ENCODE measurements around the gene FBLN5. TPM values are rescaled to one million over a fixed set of nuclear protein-coding genes. Genes with fewer than 3 reads are reported as not detected.

The FBLN5 gene
- total and polyA plus RNA-seq, 7 donors = 3.0 to 253 (median 91.8) TPM

GRCh38 chr14:91931478-91932088, 15.9 kb downstream of the FBLN5 start:
- Histone ChIP-seq H3K27me3 (no peaks in the 10 kb centered on the region), H3K36me3 (peaks cover 0 to 21% (median 12%) of the 10 kb centered on the region in 4 donors), H3K9me3 (no peaks in the 10 kb centered on the region), H3K27ac (no peak overlapping the region), H3K4me1 (peaks cover 0 to 20% (median 3%) of the 10 kb centered on the region in 4 donors), H3K4me3 (no peak overlapping the region)
- peak; percentile 42 for DNase-seq
- WGBS, 2 donors = 92 to 95% methylated on average over 11 of the region's 11 CpGs
- intact Hi-C loops (cut with DNase I) = no loop called here
- TF ChIP-seq POLR2A (IDR thresholded peaks at IDR 0.05) = no peak
- TF ChIP-seq EP300 (IDR thresholded peaks at IDR 0.05) = no peak
- TF ChIP-seq CTCF (IDR thresholded peaks at IDR 0.05) = no peak
- no peak for TF ChIP-seq POLR2AphosphoS5 (IDR thresholded peaks at IDR 0.05)

- TF ChIP-seq POLR2A (IDR thresholded peaks at IDR 0.05) (no peak), POLR2AphosphoS5 (IDR thresholded peaks at IDR 0.05) (no peak), EP300 (IDR thresholded peaks at IDR 0.05) (no peak), CTCF (IDR thresholded peaks at IDR 0.05) (no peak)
- Histone ChIP-seq H3K9me3 (no peaks in the 10 kb centered on the region), H3K36me3 (peaks cover 0 to 9% (median 4%) of the 10 kb centered on the region in 4 donors), H3K4me1 (peaks cover 0 to 33% (median 7%) of the 10 kb centered on the region in 4 donors), H3K27me3 (no peaks in the 10 kb centered on the region), H3K27ac (peak overlapping the region in 1 of 4 donors; percentile 11), H3K4me3 (no peak overlapping the region)
- 66 to 74% methylated on average over 3 of the region's 3 CpGs for WGBS, 2 donors
- no peak for DNase-seq
- intact Hi-C loops (cut with DNase I) = no loop called here
These were observed 17.8 kb downstream of the FBLN5 start for GRCh38 chr14:91929700-91930099.

- Histone ChIP-seq H3K9me3 (no peaks in the 10 kb centered on the region), H3K4me1 (peaks cover 0 to 38% (median 7%) of the 10 kb centered on the region in 4 donors), H3K4me3 (no peak overlapping the region), H3K36me3 (no peaks in the 10 kb centered on the region), H3K27me3 (no peaks in the 10 kb centered on the region), H3K27ac (no peak overlapping the region)
- intact Hi-C loops (cut with DNase I) = no loop called here
- 82 to 93% methylated on average over 5 of the region's 5 CpGs for WGBS, 2 donors
- DNase-seq = no peak
- TF ChIP-seq CTCF (IDR thresholded peaks at IDR 0.05) = no peak
- no peak for TF ChIP-seq EP300 (IDR thresholded peaks at IDR 0.05)
- TF ChIP-seq POLR2A (IDR thresholded peaks at IDR 0.05) = no peak
- TF ChIP-seq POLR2AphosphoS5 (IDR thresholded peaks at IDR 0.05) = no peak
These were observed 19.7 kb downstream of the FBLN5 start for GRCh38 chr14:91927800-91928199.

- DNase-seq = no peak
- intact Hi-C loops (cut with DNase I) = no loop called here
- no peaks in the 10 kb centered on the region for H3K36me3 ChIP-seq
- TF ChIP-seq POLR2A (IDR thresholded peaks at IDR 0.05) (no peak), EP300 (IDR thresholded peaks at IDR 0.05) (no peak), POLR2AphosphoS5 (IDR thresholded peaks at IDR 0.05) (no peak), CTCF (IDR thresholded peaks at IDR 0.05) (no peak)
- peaks cover 0 to 39% (median 7%) of the 10 kb centered on the region in 4 donors for H3K4me1 ChIP-seq
- H3K9me3 ChIP-seq = no peaks in the 10 kb centered on the region
- H3K27me3 ChIP-seq = no peaks in the 10 kb centered on the region
- WGBS, 2 donors = 83 to 88% methylated on average over 3 of the region's 3 CpGs
- no peak overlapping the region for H3K27ac ChIP-seq
- no peak overlapping the region for H3K4me3 ChIP-seq
These were observed 20.3 kb downstream of the FBLN5 start for GRCh38 chr14:91927191-91927590.

Measured in sigmoid colon (tissue), 7 donors.